ENCODE results near the gene TBXA2R.

DNA sequence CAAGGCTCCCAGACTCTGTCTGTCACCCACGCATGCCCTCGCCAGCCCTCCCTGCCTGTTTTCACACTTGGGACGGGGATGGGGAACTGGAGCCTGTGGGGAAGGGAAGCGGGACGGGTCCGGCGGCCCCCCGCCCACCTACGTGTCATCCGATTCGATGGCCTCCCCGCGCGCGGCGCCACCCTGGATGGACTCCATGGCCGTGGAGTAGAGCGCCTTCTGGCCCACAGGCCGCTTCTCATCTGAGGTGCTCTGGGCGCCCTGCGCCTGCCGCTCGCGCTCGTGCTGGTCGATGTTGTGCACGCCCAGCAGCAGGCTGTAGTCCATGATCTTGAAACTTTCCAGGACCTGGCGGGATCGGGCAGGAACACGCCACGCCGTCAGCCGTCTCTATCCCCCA is 45.0 kb upstream of the TBXA2R start:
- TF ChIP-seq, protein P1, sequence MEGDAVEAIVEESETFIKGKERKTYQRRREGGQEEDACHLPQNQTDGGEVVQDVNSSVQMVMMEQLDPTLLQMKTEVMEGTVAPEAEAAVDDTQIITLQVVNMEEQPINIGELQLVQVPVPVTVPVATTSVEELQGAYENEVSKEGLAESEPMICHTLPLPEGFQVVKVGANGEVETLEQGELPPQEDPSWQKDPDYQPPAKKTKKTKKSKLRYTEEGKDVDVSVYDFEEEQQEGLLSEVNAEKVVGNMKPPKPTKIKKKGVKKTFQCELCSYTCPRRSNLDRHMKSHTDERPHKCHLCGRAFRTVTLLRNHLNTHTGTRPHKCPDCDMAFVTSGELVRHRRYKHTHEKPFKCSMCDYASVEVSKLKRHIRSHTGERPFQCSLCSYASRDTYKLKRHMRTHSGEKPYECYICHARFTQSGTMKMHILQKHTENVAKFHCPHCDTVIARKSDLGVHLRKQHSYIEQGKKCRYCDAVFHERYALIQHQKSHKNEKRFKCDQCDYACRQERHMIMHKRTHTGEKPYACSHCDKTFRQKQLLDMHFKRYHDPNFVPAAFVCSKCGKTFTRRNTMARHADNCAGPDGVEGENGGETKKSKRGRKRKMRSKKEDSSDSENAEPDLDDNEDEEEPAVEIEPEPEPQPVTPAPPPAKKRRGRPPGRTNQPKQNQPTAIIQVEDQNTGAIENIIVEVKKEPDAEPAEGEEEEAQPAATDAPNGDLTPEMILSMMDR (IDR thresholded peaks at IDR 0.05; ENCODE audit: poor library complexity), result no peak
- no peak for TF ChIP-seq EZH2 (IDR thresholded peaks at IDR 0.05; ENCODE audit: borderline replicate concordance)
- no peak for TF ChIP-seq EZH2phosphoT487 (IDR thresholded peaks at IDR 0.05; ENCODE audit: low read depth, severe bottlenecking, unreplicated experiment)
